NCI-H2227 treated with DMSO at 0.1 percent for 48 hours (cell line): ENCODE measurements around the gene AUTS2.

Source experiments
- DNase-seq: peaks from one replicate; lab custom pipeline; 2025; lab: John Stamatoyannopoulos, UW

The AUTS2 gene

GRCh38 chr7:70035955-70036354 lies 437.7 kb downstream of the AUTS2 start:
- no peak for DNase-seq

- no peak for DNase-seq
Measured at GRCh38 chr7:70036695-70037094, 438.4 kb downstream of the AUTS2 start.

DNA sequence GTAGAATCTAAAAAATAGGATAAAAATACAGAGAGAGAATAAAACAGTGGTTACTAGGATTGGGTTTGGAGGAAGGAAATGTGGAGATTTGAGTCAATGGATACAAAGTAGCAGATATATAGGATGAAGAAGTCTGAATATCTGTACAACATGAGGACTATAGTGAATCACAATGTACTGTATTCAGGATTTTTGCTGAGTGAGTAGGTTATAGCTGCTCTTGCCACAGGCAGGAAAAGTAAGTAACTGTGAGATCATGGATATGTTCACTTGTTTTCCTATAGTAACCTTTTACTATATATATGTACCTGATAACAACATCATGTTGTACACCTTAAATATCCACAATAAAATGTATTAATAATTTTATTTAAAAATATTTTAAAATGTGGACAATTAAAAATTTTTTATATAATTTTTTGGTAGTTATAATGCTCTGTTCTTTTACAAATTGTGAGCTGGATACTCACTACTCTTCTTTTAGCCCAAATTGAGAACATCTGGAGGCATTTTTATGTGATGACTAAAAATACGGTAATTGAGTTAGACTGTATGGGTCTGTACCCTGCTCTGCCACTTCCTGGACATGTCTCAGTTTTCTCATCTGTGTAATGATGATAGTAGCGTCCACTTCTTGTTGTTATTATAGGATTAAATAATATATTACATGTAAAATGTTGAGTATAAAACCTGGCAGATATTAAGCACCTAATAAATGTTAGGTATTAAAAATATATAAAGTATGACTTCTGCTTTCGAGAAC lies 439.1 kb downstream of the AUTS2 start:
- DNase-seq, result no peak

- no peak for DNase-seq
Measured at GRCh38 chr7:70040051-70040450, 441.8 kb downstream of the AUTS2 start.

- DNase-seq, result peak; percentile 43
Measured at GRCh38 chr7:70040970-70041766, 442.9 kb downstream of the AUTS2 start.

DNA sequence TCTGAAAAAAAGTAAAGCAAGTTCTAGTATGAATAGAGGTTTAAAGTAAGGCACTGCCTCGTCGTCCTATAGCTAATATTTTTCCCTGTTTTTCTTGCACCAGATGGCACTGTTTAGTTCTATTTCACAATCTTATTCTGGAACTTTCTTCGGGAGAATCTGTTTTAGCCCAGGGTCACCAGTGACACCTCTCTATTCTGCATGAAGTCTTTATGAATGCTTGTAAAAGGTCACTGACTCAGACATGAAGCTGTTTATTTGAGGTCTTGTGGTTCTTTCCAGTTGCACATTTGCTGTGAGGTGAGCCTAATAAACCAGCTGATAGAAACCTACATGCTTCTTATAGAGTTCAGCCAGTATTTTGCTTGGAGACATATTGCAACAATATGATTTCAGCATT lies 444.3 kb downstream of the AUTS2 start:
- peak; percentile 51 for DNase-seq

- DNase-seq, result no peak
Measured at GRCh38 chr7:70043015-70043538, 444.8 kb downstream of the AUTS2 start.

- DNase-seq, result no peak
Measured at GRCh38 chr7:70044064-70044463, 445.8 kb downstream of the AUTS2 start.

DNA sequence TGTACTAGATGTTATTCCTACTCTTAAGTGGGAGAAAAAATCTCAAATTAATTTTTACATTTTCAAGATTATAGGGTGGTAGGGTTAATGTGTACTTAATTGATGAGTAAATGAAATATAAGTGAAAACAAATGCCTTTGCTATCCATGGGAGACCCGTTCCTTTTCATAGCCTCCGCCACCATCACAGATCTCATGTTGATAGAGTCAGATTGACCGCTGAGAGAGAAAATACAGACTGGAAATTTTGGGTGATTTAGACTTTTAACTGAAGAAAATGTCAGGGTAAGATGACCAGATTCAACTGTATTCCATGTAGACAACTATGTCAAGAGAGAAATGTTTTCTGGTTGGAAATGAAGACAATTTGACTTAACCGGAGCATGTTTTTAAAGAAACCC lies 446.2 kb downstream of the AUTS2 start:
- no peak for DNase-seq

DNA sequence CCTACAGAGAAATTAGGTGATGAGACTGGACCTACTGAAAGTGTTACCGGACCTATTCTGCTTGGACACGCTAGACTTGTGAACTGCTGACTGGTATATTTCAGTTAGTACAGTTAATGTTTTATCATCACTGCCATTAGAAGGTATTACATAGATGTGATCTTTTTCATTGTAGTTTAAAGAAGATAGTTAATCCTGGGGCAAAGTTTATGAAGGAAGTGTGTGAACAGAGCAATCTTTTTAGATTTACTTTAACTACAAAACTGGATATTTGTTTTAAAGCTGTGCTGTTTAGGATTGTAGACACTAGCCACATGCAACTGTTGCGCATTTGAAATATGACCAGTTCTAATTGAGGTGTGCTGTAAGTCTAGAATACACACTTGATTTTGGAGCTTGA lies 446.7 kb downstream of the AUTS2 start:
- no peak for DNase-seq

DNA sequence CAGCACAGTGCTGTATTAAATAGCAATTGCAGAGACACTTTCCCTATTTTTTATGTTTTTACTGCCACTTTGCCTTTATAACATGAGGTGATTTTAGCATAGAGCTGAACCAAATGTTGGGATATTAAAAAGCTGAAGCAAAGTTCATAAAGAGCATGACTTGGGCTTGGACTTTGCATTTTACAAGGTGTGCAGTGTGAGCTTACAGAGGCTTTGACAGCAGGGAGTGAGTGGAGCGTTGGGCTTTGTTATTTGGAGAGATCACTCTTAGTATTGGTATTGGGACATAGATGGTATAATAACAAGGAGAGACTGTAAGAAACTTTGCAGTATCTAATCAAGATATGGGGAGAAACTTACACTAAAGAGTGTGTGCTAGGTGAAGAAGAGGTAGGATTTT lies 449.1 kb downstream of the AUTS2 start:
- no peak for DNase-seq

GRCh38 chr7:70047891-70048448 lies 449.7 kb downstream of the AUTS2 start:
- DNase-seq, result no peak

- no peak for DNase-seq
Measured at GRCh38 chr7:70051726-70052125, 453.5 kb downstream of the AUTS2 start.

DNA sequence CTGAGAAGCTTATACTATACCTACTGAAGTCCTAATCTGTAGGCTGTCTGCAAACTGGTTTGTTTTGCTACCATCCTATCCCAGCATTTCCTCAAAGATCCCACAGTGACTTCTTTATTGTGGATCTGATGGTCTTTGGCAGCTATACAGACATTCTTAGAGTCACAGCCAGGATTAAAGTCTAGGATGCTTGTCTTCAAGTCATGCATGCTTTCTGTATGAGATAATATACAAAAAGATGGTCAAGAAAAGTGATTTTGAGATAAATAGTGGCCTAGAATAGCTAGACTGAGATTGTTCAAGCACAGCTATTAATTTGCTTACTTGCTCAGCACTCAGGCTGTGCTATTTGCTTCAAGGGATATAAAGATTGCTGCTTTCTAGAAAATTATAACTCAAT lies 454.4 kb downstream of the AUTS2 start:
- no peak for DNase-seq

DNA sequence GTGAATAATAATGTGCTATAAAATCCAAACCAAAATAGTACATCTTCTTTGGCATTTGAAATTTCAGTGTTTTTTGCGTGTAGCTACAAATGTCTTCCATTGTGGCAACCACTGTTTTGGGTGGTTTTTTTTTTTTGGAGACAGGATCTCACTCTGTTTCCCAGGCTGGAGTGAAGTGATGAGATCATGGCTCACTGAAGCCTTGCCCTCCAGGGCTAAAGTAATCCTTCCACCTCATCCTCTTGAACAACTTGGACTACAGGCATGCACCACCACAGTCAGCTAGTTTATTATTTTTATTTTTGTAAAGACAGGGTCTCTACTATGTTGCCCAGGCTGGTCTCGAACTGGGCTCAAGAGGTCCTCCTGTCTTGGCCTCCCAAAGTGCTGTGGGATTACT lies 455.1 kb downstream of the AUTS2 start:
- no peak for DNase-seq

- no peak for DNase-seq
Measured at GRCh38 chr7:70053989-70054388, 455.7 kb downstream of the AUTS2 start.

GRCh38 chr7:70056363-70056762 lies 458.1 kb downstream of the AUTS2 start:
- DNase-seq, result no peak

DNA sequence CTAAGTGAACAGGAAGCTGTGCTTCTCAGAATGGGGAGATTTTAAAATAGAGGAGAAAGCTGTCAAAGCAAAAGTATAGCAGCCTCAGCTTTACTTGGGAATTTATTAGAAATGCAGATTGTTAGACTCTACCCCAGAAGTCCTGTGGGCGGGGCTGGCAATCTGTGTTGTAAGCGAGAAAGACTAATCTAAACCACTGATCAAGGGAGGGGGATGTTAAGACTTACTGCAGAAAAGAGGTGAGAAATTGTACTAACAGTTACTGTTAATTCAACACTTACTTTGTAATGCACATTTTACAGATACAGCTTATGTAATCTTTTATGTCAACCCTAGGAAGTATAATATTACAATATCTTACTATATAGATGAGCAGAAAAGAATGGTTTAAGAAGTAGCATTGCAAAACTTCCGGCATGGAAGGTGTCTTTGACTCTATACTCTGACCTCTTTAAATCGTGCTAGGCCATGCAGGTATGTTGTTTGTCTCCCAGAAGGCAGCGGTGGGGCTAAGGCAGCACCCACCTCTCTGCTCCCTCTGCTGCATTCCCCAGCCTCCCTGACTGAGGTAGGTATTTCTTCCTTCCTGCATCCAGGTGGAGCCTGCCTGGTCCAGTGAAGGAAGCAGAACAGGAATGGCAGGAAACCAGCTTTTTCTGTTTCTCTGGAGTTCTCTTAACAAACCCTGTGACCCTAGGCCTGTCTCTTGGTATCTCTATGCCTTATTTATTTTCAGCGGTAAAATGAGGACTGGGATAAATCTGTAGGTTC lies 462.2 kb downstream of the AUTS2 start:
- no peak for DNase-seq

DNA sequence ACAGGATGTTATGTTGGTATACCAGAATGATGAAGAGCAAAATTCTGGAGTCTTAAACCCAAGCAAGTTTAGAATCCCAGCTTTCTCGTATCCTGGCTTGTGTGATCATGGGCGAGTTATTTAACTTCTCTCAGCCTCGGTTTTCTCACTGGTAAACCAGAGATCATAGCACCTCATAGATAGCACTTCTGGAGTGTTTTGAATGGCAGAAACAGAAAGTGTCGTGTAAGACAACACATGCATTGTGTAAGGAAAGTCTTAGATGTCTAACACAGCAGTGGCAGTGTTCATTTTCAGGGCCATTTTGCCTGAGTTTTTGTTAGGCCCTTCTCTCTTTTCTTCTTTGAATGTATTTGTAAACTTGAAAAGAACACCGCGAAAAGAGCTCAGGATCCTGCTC lies 465.1 kb downstream of the AUTS2 start:
- no peak for DNase-seq

GRCh38 chr7:70063927-70064326 lies 465.7 kb downstream of the AUTS2 start:
- DNase-seq, result no peak

DNA sequence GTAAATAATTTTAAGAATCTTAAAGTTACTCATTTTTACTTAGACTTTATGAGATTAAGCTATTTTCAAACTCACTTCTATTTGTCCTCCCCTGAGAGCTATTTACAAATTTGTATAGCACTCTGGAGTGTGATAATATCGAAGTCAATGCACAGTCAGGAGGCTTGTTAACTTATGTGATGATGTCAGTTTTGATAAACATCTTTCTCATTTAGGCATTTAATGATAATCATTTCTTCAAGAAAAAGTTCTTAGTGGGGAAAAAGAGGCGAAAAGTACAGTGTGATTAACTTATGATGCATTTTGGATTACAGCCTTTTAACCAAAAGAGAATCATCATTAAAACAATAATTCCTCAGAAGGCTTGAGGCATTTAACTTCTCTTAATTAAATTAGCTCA lies 468.6 kb downstream of the AUTS2 start:
- DNase-seq, result no peak

- no peak for DNase-seq
Measured at GRCh38 chr7:70068531-70068930, 470.3 kb downstream of the AUTS2 start.
